DMS79 treated with DMSO at 0.1 percent for 48 hours (cell line): ENCODE results near the gene SLC30A7.
A peak's percentile ranks its signal among the peaks of the same experiment; 100 is the strongest.

Experiments used
- DNase-seq: peaks from one replicate; lab custom pipeline; 2025; lab: John Stamatoyannopoulos, UW

The SLC30A7 gene

DNA sequence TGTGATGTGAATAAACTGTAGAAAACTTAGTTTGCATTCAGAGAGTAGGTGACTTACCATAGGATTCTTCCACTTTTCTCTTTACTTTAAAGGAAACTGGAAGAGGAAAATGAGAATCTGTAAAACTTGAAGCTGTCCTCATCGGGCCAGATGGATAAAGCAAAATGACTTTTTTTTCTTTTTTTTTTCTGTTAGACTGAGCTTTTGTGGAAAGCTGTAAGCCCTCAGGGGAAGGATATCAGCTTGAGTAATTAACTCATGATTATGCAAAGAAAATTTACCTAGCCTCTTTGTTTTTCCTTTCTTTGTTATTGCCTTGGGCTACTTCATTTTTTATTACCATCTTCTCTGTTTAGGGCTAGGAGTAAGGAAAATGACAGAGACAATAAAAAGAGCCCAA is 76.3 kb downstream of the SLC30A7 start:
- DNase-seq: no peak

DNA sequence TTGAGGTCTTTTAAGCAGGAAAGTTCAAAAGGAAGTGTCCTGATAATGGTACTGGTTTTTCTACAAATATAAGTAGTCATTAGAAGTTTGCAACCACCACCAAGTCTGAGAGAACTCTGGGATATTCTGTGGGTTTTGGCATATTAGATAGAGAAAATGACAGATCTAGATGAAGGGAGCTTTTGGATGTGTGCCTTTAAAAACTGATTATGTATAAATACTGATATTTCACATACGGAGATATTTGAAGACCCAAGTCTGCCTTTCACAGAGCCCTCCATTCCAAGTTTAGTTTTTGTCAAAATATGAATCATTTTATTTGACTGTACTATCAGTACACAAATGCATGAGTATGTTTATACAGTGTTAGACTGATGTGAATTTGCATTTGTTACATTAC is 81.0 kb downstream of the SLC30A7 start:
- no peak for DNase-seq

DNA sequence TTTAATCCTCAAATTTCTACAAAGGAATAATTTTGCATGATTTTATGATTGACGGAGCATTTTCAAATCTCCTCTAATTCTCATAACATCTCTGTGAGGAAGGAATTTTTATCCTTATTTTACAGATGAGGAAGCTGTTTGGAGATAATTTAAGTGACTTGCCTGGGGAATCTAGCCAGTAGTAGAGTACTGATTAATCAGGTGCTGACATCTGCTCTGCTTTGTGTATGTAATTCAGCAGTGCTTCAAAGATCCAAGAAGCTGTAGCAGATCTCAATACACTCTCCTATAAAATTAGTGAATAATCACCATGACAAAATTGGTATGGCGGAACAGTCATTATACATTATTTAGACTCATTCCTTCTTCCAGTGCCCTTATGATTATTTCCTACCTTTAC is 83.7 kb downstream of the SLC30A7 start:
- no peak for DNase-seq

GRCh38 chr1:100982793-100983192 is 86.9 kb downstream of the SLC30A7 start:
- no peak for DNase-seq

- DNase-seq: no peak
Measured at GRCh38 chr1:100988121-100988520, 92.2 kb downstream of the SLC30A7 start.

DNA sequence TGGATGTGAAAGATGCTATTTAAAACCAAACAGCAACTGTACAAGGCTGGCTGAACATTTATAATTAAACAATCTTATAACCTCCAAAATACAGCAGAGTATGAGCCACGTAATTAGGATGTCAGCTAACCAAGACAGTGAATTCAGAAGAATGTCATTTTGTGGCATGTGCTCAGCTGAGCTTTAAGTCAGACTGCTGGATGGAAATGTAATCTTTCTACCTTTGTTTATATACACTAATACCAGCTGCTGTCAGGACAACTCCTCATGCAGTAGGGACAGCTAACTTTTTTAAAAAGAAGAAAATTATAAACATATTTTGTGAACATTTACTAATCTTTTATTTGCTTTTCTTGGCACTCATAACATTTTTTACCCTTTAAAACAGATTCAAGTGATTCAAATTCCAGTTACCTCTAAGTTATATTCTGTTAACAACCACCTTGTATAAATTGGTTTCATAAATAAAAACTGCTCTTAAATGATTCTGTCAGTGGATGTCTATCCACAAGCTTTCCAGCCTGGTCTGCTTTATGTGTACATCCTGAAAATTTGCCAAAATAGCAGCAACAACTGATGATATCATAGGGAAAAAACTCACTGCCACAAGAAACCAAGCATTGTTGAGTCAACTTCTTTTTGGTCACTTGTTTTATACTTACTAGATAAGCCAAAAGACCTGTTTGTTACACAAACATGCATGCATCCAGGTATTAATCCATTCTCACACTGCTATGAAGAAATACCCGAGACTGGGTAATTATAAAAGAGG is 93.6 kb downstream of the SLC30A7 start:
- no peak for DNase-seq

GRCh38 chr1:100995198-100995988 is 99.5 kb downstream of the SLC30A7 start:
- no peak for DNase-seq

- DNase-seq: no peak
Measured at GRCh38 chr1:100998426-100998825, 102.5 kb downstream of the SLC30A7 start.

DNA sequence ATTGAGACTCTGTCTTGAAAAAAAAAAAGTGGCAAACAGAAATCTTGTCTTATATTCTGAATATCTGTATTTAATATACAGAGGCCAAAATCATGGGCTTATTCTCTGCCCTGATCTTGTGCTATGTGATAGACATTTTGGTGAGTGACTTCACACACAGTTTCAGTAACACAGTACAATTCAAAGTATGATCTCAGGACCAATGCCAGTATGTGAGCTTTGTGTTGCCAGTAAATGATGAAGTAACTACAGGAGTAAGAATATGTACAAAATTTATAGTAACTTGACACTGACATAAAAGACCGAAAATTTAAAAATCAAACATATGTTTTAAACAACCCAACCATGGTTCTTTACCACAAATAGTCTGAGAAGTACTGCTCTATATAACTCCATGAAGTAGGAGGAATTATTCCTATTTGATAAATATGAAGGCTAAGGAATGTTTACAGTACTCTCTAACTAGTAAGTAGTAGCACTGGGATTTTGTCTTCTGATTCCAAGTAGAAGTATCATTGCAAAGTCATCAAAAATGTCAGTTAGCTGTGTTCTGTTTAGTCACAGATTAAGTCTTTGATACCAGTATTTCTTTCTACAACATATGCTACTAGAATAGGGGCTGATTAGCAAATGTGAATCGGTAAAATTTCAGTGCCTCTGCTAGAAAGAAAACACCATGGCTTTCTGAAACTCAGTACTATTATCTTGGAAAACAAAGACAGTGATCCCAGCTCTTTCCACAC is 104.4 kb downstream of the SLC30A7 start:
- no peak for DNase-seq

DNA sequence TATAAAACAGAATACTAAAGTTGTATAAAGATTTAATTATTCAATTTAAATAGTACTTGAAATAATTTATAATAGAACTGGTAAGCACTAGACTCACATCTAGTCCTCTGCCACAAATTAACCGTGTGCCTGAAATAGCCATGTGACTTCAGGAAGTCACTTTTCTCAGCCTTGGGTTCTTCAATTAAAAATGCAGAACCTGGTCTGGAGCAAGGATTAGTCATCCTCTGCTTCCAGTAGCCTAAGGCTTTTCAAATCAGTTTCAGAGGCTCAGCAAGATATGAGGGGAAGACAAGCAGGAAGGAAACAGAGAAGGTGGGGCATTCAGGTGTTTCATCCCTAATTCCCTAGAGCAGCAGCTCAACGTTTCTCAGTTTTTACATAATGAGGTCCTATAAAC is 106.7 kb downstream of the SLC30A7 start:
- no peak for DNase-seq

- no peak for DNase-seq
Measured at GRCh38 chr1:101003012-101003650, 107.2 kb downstream of the SLC30A7 start.

DNA sequence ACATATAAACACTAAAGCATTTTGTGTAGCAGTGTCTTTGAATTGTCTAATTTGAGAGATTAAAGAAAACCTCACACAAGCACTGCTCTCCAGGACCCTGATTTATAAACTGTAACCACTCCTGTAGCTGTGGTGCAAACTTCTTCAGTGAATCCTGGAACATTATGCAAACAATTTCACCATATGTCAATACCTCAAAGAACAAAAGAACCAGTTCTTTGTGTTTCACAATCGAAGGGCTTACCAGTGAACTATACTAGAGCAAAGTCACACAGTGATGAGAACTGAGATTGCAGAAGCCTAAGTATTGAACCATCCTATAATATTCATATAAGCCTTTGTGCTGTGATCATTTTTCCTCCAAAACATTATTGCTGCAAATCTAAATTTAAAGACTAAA is 108.2 kb downstream of the SLC30A7 start:
- DNase-seq: no peak

GRCh38 chr1:101004670-101005069 is 108.8 kb downstream of the SLC30A7 start:
- DNase-seq: no peak

GRCh38 chr1:101005183-101005582 is 109.3 kb downstream of the SLC30A7 start:
- no peak for DNase-seq

DNA sequence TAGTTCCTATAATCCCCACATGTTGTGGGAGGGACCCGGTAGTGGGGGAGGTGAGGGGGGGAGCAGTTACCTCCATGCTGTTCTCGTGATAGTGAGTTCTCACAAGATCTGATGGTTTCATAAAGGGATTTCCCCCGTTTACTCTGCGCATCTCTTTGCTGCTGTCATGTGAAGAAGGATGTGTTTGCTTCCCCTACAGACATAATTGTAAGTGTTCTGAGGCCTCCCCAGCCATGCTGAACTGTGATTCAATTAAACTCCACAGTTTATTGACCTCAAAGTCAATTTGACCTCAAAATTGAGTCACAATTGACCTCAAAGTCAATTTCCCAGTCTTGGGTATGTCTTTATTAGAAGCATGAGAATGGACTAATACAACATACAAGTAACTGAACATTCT is 110.0 kb downstream of the SLC30A7 start:
- DNase-seq: no peak

DNA sequence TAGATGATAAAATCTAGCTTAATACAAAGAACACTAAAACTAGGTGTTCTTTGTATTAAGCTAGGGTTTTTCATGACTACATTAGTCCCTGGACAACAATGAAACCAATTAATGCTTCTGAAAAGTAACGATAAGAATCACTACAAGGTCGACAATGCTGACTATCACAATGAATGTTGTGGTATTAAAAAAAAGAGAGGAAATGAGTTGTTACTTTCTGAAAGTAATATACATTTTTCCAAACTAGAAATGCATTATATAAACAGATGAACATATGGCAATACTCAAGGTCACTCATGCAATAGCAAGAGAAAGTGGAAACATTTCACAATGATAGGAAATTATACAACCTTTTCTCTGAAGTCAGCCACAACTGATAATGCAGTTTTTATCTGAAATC is 110.7 kb downstream of the SLC30A7 start:
- no peak for DNase-seq

DNA sequence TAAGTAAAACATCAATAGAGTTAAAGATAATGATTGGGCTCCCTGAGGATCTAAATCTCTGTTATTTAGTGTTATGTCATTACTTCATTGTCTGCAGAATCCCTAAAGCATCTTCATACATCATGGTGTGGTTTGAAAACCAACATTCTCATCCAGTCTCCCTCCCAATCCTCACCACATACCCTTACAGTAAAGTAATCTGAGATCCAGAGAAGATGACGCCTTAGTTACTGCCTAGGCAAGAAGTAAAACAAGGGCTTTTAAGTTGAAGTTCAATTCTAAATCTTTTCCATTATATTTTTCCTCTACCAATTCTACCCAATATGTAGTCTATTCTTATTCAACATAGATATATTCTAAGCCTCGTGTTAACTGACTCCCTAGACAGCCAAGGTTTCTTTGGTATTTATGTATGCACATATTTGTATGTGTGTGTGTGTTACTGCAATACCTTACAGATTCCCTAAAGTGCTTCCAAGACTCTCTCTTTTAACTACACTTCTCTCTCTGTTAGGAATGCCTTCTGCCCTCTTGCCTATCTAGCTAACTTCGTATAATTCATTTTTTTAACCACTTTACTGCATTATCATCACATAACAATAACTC is 112.4 kb downstream of the SLC30A7 start:
- DNase-seq: no peak

DNA sequence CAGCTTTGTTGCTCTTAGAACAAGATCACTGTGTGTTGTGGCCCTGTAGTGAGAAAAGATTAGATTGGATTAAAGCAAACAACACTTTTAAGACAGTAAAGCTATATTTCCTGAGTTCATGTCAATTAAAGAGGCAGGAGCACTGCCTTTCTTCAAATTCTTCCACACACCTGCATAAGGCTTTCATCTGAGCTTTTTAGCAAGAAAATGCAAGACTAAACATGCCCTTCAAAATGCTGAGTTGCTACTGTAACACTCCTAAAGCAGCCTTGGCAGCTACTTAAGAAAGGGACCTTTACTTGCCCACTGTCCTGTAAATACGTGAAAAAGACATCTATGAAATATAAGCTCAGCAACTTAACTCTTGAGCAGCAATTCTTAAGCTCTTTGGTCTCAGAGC is 117.9 kb downstream of the SLC30A7 start:
- DNase-seq: no peak

DNA sequence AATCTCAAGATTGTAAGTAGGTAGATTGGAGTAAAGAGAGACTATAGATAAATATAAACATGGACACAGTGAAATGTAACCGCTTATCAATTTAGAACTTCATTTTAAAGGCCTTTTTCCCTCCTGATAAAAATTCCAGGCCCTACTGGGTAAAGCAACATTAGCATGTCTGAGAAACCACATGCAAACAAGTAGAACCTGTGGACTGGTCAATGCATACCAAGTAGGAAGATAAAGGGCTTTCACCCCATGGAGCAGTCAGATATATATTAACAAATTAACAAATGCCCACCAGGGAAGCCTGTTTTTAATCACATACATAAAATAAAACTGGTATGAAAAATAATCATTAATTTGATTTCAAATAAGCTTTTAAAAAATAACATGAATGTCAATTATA is 121.6 kb downstream of the SLC30A7 start:
- no peak for DNase-seq

DNA sequence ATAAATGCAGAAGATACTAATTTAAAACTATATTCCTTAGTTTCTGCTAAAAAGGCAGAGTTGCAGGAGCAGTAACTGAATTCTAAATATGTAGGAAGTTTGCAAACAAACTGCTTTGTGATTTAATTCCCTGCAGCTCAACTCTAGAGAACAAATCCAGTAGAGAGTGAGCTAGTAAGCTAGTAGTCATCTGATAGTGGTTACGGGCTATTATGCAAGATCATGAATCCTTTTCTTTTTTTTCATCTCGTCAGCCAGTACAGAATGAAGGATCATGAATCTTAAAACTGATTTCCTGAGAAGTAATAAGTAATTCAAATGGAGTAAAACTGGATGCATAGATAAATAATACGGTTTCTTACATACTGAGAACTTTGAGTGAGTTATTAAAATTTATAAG is 126.4 kb downstream of the SLC30A7 start:
- no peak for DNase-seq

GRCh38 chr1:101025283-101025656 is 129.4 kb downstream of the SLC30A7 start:
- DNase-seq: peak; percentile 39
